Esophagus squamous epithelium (tissue), 5 donors: Measurements from ENCODE around the gene TCP1. TPM values are rescaled to one million over a fixed set of nuclear protein-coding genes. Genes with fewer than 3 reads are reported as not detected.

Experiments
- DNase-seq: peaks from one replicate; lab custom pipeline; 2025; lab: John Stamatoyannopoulos, UW
- H3K27ac ChIP-seq, 4 donors: fragments of 200-600 bp; sonication (generic); one replicate each; pipeline ENCODE4 v1.5.1; 2016 to 2019; ENCODE audit warnings: mild to moderate bottlenecking in 1 of 4
- H3K27me3 ChIP-seq, 4 donors: fragments of 200-600 bp; sonication (generic); 1 replicate in 3 of 4; 2 replicates in 1 of 4; pipeline versions ENCODE4 v1.5.1 to v1.6.0; 2017 to 2021; ENCODE audit warnings: antibody characterized with exemption in 1 of 4
- H3K36me3 ChIP-seq, 3 donors: fragments of 200-600 bp; sonication (generic); one replicate each; pipeline ENCODE4 v1.5.1; 2016 to 2019
- H3K4me1 ChIP-seq, 3 donors: fragments of 200-600 bp; sonication (generic); one replicate each; pipeline ENCODE4 v1.5.1; 2017 to 2019
- H3K4me3 ChIP-seq, 4 donors: fragments of 200-600 bp; sonication (generic); 1 replicate in 3 of 4; 2 replicates in 1 of 4; pipeline ENCODE4 v1.5.1; 2016 to 2019; ENCODE audit warnings: mild to moderate bottlenecking in 2 of 4, moderate library complexity in 1 of 4
- H3K9me3 ChIP-seq, 3 donors: fragments of 200-600 bp; sonication (generic); one replicate each; pipeline ENCODE4 v1.5.1; 2016 to 2019
- CTCF ChIP-seq, 6 experiments: fragments of 450-650 bp in 4 of 6; fragments of 200-600 bp in 2 of 6; sonication (generic) in 2 of 6; IDR thresholded peaks; one replicate each; pipeline ENCODE4 v1.5.1; 2016 to 2019; ENCODE audit warnings: antibody characterized with exemption in 6 of 6, mild to moderate bottlenecking in 4 of 6, moderate library complexity in 4 of 6
- POLR2A ChIP-seq, 4 donors: fragments of 450-650 bp; IDR thresholded peaks; one replicate each; pipeline ENCODE4 v1.6.1; 2017; ENCODE audit warnings: antibody characterized with exemption in 4 of 4, mild to moderate bottlenecking in 4 of 4, moderate library complexity in 3 of 4
- WGBS, 2 donors: methylation state at CpG; one replicate each; pipeline ENCODE4 v1.1.5; 2018; 5-methylcytosine and 5-hydroxymethylcytosine counted together
- intact Hi-C: fragments of 100-400 bp; cut with DNase I; formaldehyde crosslinking; loops from one replicate; pipeline ENCODE4 v1.15.0; 2022
- total RNA-seq, 4 donors: library from RNA; depleted of rRNA; stranded (reverse); fragments of >200 nt; gene quantifications; one replicate each; pipeline ENCODE4 v1.1.0, GENCODE V29; 2016
- donor health status: DM: yes; HTN: yes; CAD: no.

Gene TCP1
- total RNA-seq, 4 donors from 2014 or later, result 75.1 to 189 (median 172) TPM

GRCh38 chr6:159758031-159759001, 31.1 kb downstream of the TCP1 start:
- H3K27ac ChIP-seq, result no peak overlapping the region
- peaks cover 6 to 64% (median 27%) of the 10 kb centered on the region in 3 donors for H3K36me3 ChIP-seq
- 87 to 95% methylated on average over 7 of the region's 7 CpGs for WGBS, 2 donors
- intact Hi-C loops, result no loop called here
- TF ChIP-seq CTCF (IDR thresholded peaks at IDR 0.05) (peak in 1 of 6 experiments; percentile 9), POLR2A (IDR thresholded peaks at IDR 0.05) (no peak)
- H3K27me3 ChIP-seq, result no peaks in the 10 kb centered on the region
- no peak overlapping the region for H3K4me3 ChIP-seq
- DNase-seq, result no peak
- H3K4me1 ChIP-seq, result peaks cover 14 to 29% (median 21%) of the 10 kb centered on the region in 3 donors
- H3K9me3 ChIP-seq, result no peaks in the 10 kb centered on the region

GRCh38 chr6:159756508-159756907, 32.9 kb downstream of the TCP1 start:
- no peaks in the 10 kb centered on the region for H3K27me3 ChIP-seq
- no peak for DNase-seq
- WGBS, 2 donors, result 86 to 93% methylated on average over 4 of the region's 4 CpGs
- intact Hi-C loops, result no loop called here
- peaks cover 7 to 23% (median 11%) of the 10 kb centered on the region in 3 donors for H3K4me1 ChIP-seq
- no peak overlapping the region for H3K4me3 ChIP-seq
- H3K27ac ChIP-seq, result no peak overlapping the region
- H3K9me3 ChIP-seq, result no peaks in the 10 kb centered on the region
- no peak for TF ChIP-seq CTCF (IDR thresholded peaks at IDR 0.05)
- peaks cover 11 to 79% (median 35%) of the 10 kb centered on the region in 3 donors for H3K36me3 ChIP-seq

GRCh38 chr6:159754959-159755914, 34.2 kb downstream of the TCP1 start:
- H3K36me3 ChIP-seq, result peaks cover 11 to 91% (median 38%) of the 10 kb centered on the region in 3 donors

GRCh38 chr6:159754401-159754800, 35.0 kb downstream of the TCP1 start:
- no peak for TF ChIP-seq CTCF (IDR thresholded peaks at IDR 0.05)
- no peak for TF ChIP-seq POLR2A (IDR thresholded peaks at IDR 0.05)
- WGBS, 2 donors, result 61 to 69% methylated on average over 2 of the region's 2 CpGs
- DNase-seq, result no peak
- peaks cover 11 to 99% (median 38%) of the 10 kb centered on the region in 3 donors for H3K36me3 ChIP-seq
- H3K27ac ChIP-seq, result peak overlapping the region in 1 of 4 donors; percentile 2
- no peaks in the 10 kb centered on the region for H3K9me3 ChIP-seq
- H3K4me1 ChIP-seq, result peaks cover 0 to 4% (median 0%) of the 10 kb centered on the region in 3 donors
- intact Hi-C loops, result no loop called here
- H3K4me3 ChIP-seq, result no peak overlapping the region
- H3K27me3 ChIP-seq, result no peaks in the 10 kb centered on the region

More at GRCh38 chr6:159754959-159755914, 34.2 kb downstream of the TCP1 start:
- no peak overlapping the region for H3K4me3 ChIP-seq
- H3K4me1 ChIP-seq, result peaks cover 0 to 10% (median 0%) of the 10 kb centered on the region in 3 donors
- intact Hi-C loops, result no loop called here
- H3K9me3 ChIP-seq, result no peaks in the 10 kb centered on the region
- no peak for DNase-seq
- 66 to 67% methylated on average over 13 to 15 of the region's 15 CpGs for WGBS, 2 donors
- H3K27ac ChIP-seq, result peak overlapping the region in 1 of 4 donors; percentile 2
- TF ChIP-seq CTCF (IDR thresholded peaks at IDR 0.05) (no peak), POLR2A (IDR thresholded peaks at IDR 0.05) (no peak)
- no peaks in the 10 kb centered on the region for H3K27me3 ChIP-seq
